ENCODE measurements around the gene BMF. TPM values are rescaled to one million over a fixed set of nuclear protein-coding genes. Genes with fewer than 3 reads are reported as not detected.

BMF gene
- 0.47 and 4.1 TPM in 2 replicates for total RNA-seq (ENCODE audit: low replicate concordance)

DNA sequence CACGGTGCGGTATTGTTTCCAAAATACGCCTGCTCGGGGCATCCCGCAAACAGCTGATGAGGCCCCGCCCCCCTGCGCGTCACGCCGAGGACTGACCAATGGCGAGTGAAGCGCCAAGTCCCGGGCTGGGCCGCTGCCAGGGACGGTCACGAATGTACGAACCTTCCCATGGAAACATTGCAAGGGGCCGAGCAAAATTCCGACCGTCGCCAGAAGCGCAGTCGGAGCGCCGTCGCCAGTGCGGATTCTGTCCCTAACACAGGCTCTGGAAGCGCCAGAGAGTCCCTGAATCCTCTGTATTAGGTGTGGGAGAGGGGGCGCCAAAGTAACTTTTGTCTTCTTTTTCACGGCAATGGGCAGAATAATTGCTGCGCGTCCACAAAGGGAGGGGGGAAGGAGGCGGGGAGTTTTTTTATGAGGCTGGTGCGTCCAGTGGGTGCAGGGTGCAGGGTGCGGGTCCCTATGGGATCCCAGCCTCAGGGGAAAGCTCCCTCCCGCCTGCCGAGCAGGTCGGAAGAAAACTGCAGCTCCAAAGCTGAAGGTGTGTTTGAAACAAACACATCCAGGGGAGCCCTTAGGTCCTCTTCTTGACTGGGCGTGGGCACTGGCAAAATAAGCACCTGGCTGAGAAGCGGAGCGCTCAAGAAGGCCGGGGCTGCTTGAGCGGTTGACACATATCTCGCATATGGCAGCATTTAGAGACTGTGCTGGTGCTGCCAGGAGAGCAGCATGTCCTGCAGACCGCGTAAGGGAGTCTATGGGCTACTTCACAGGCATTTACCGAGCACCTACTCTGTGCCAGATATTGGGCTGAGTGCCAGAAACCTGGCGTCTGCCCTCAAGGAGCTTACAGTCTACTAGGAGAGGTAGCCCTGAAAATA is at the start of gene BMF:
Gene BMF, minus strand, starts transcription at position 25 of the 881 bp plus-strand sequence. CDS start 2,793 bp downstream, outside the sequence.

DNA sequence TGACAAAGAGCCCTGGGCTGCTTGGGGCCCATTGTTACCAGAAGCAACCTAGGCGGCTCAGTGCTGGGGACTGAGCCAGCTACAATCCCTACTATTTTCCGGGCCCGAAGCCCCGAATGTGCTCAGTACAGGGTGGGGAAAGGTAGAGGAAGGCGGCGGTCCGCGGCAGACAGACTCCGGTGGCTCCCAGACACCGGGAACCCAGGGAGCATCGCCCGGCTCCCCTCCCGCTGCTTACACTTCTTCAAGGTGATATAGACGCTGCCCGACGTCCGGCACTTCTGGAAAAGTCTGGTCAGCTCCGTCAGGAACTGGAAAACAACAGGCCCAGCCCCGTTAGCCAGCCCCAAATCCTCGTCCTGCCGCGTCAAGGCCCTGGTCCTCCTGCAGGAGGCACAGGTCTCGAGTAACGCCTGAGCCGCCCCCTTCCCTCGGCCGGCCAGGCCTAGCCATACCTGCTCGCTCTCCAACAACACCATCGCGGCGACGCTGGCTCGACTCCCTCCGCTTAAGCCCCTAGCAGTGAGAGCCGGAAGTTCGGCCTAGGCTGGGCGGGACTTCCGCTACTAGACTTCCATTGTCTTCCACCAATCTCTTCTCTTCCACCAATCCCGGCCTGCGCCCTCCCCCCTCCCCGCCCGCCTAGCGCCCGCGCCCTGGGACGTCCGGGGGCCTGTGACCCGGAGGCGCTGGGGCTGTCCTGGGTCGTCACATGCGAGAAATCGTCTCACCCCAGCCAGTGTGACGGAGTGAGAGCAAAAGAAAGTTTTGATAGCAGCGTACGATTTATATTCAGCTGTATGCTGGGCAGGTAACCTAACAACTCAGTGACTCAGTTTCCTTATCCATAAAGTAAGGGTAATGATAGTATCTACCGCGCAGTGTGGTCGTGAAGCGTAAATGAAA is 69.8 kb downstream of the BMF start, which contains the start of gene SRP14:
Gene SRP14, minus strand, starts transcription at position 544 of the 906 bp plus-strand sequence. Its CDS starts 65 bp downstream, at position 479.

Other genes with a start within 250 kb of the BMF start
- 163 and 206 TPM in 2 replicates for gene GPR176, start 188.6 kb downstream of the BMF start, total RNA-seq (ENCODE audit: low replicate concordance)
- gene EIF2AK4, start 174.8 kb downstream of the BMF start, total RNA-seq (ENCODE audit: low replicate concordance), result 45.7 and 61.6 TPM in 2 replicates
- gene SRP14, start 69.7 kb downstream of the BMF start, total RNA-seq (ENCODE audit: low replicate concordance), result 135 and 296 TPM in 2 replicates
- gene BUB1B, start 52.2 kb upstream of the BMF start, total RNA-seq (ENCODE audit: low replicate concordance), result 2.9 and 7.0 TPM in 2 replicates
- not detected in 2 replicates for gene PAK6, start 130.2 kb upstream of the BMF start, total RNA-seq (ENCODE audit: low replicate concordance)
- not detected in 2 replicates for gene ANKRD63, start 174.2 kb upstream of the BMF start, total RNA-seq (ENCODE audit: low replicate concordance)
- 0.12 and 0.23 TPM in 2 replicates for gene PLCB2, start 199.1 kb upstream of the BMF start, total RNA-seq (ENCODE audit: low replicate concordance)
- 4.2 and 13.8 TPM in 2 replicates for gene INAFM2, start 214.8 kb upstream of the BMF start, total RNA-seq (ENCODE audit: low replicate concordance)
- 17.8 and 38.0 TPM in 2 replicates for gene CCDC9B, start 232.1 kb upstream of the BMF start, total RNA-seq (ENCODE audit: low replicate concordance)
- gene PHGR1, start 242.2 kb upstream of the BMF start, total RNA-seq (ENCODE audit: low replicate concordance), result not detected in 2 replicates
- under 0.01 and 0.12 TPM in 2 replicates for gene DISP2, start 249.3 kb upstream of the BMF start, total RNA-seq (ENCODE audit: low replicate concordance)

All from smooth muscle cell of the coronary artery (primary cell).